HepG2 (cell line): ENCODE results near the gene UBXN1. TPM values are rescaled to one million over a fixed set of nuclear protein-coding genes. Genes with fewer than 3 reads are reported as not detected.

ENCODE experiments used
- AGO2 ChIP-seq: fragments of 200-400 bp; formaldehyde crosslinking; optimal IDR thresholded peaks from 2 replicates; pipeline ENCODE3; 2017; ENCODE audit warnings: mild to moderate bottlenecking, low read depth, low read length, moderate library complexity
- BATF2 ChIP-seq: sonication (generic); formaldehyde crosslinking; IDR thresholded peaks from 2 replicates; pipeline ENCODE4 v1.8.0; 2022; ENCODE audit warnings: mild to moderate bottlenecking, missing genetic modification reagents, moderate library complexity
- FOXK2 ChIP-seq: fragments of 450-650 bp; IDR thresholded peaks from 2 replicates; pipeline ENCODE4 v1.6.1; 2016
- GTF3A ChIP-seq: sonication (generic); formaldehyde crosslinking; conservative IDR thresholded peaks from 2 replicates; pipeline ENCODE4 v1.4.0; 2020; ENCODE audit warnings: mild to moderate bottlenecking, missing genetic modification reagents
- IRF2 ChIP-seq: IDR thresholded peaks from 2 replicates; pipeline ENCODE4 v1.6.1; 2018; ENCODE audit warnings: missing genetic modification reagents, missing compliant biosample characterization
- KMT2A ChIP-seq: sonication (generic); formaldehyde crosslinking; IDR thresholded peaks from 2 replicates; pipeline ENCODE4 v1.4.0; 2020; ENCODE audit warnings: missing genetic modification reagents
- RARA ChIP-seq: IDR thresholded peaks from 2 replicates; pipeline ENCODE4 v1.6.1; 2016; ENCODE audit warnings: missing genetic modification reagents, missing compliant biosample characterization
- SCMH1 ChIP-seq: sonication (generic); formaldehyde crosslinking; IDR thresholded peaks from 2 replicates; pipeline ENCODE4 v1.9.0; 2021; ENCODE audit warnings: missing genetic modification reagents, mild to moderate bottlenecking, borderline replicate concordance
- SMC3 ChIP-seq: IDR thresholded peaks from 2 replicates; pipeline ENCODE4 v1.6.1; 2011; ENCODE audit warnings: low read length, improper control_type of control experiment
- STAT5B ChIP-seq: sonication (generic); formaldehyde crosslinking; IDR thresholded peaks from 2 replicates; pipeline ENCODE4 v1.4.0; 2020; ENCODE audit warnings: missing genetic modification reagents
- TGIF2 ChIP-seq: IDR thresholded peaks from 2 replicates; pipeline ENCODE4 v1.6.1; 2016; ENCODE audit warnings: control low read depth, missing compliant biosample characterization
- ZBTB1 ChIP-seq: sonication (generic); formaldehyde crosslinking; IDR thresholded peaks from 2 replicates; pipeline ENCODE4 v1.4.0; 2020; ENCODE audit warnings: missing genetic modification reagents, borderline replicate concordance
- ZNF709 ChIP-seq: sonication (generic); formaldehyde crosslinking; IDR thresholded peaks from 2 replicates; pipeline ENCODE4 v1.5.0; 2020; ENCODE audit warnings: mild to moderate bottlenecking, missing genetic modification reagents
- ZNF766 ChIP-seq: sonication (generic); formaldehyde crosslinking; IDR thresholded peaks from 2 replicates; pipeline ENCODE4 v1.5.0; 2020; ENCODE audit warnings: missing genetic modification reagents, borderline replicate concordance
- ZSCAN12 ChIP-seq: sonication (generic); formaldehyde crosslinking; IDR thresholded peaks from 2 replicates; pipeline ENCODE4 v1.9.0; 2021; ENCODE audit warnings: mild to moderate bottlenecking, missing genetic modification reagents
- ZSCAN30 ChIP-seq: sonication (generic); formaldehyde crosslinking; IDR thresholded peaks from 2 replicates; pipeline ENCODE4 v1.5.0; 2020; ENCODE audit warnings: mild to moderate bottlenecking, missing genetic modification reagents
- ZUFSP ChIP-seq: sonication (generic); formaldehyde crosslinking; IDR thresholded peaks from 2 replicates; pipeline ENCODE4 v1.9.0; 2021; ENCODE audit warnings: missing genetic modification reagents, mild to moderate bottlenecking, borderline replicate concordance
- polyA plus RNA-seq, 8 experiments: library from polyadenylated mRNA; depleted of rRNA in 3 of 8; stranded (reverse) in 7 of 8; unstranded in 1 of 8; fragments of >200 nt; fragmentation: Illumina TruSeq in 4 of 8; extraction: Trizol in 4 of 8; gene quantifications; 2 replicates each; pipeline versions ENCODE4 v1.2.1 to v1.2.3, GENCODE V29; 2011 to 2016; ENCODE audit warnings: low read depth in 4 of 8, missing spikeins in 1 of 8, mixed read lengths in 1 of 8; ENCODE audit not compliant: insufficient read depth in 1 of 8
- total RNA-seq, 5 experiments: library from RNA; depleted of rRNA; stranded (reverse); fragments of >200 nt; fragmentation: Illumina TruSeq; extraction: Trizol; gene quantifications; 2 replicates each; pipeline ENCODE4 v1.2.3, GENCODE V29; 2016; ENCODE audit warnings: low read depth in 1 of 5
- TF ChIP-seq, protein P1 (sequence below): sonication (generic); formaldehyde crosslinking; IDR thresholded peaks from 2 replicates; pipeline ENCODE4 v1.4.0; 2020; ENCODE audit warnings: missing genetic modification reagents, mild to moderate bottlenecking, borderline replicate concordance
- TF ChIP-seq, protein P2 (sequence below): sonication (generic); formaldehyde crosslinking; IDR thresholded peaks from 2 replicates; pipeline ENCODE4 v1.4.0; 2020; ENCODE audit warnings: mild to moderate bottlenecking, missing genetic modification reagents
- TF ChIP-seq, protein P3 (sequence below): sonication (generic); formaldehyde crosslinking; IDR thresholded peaks from 2 replicates; pipeline ENCODE4 v1.4.0; 2020; ENCODE audit warnings: missing genetic modification reagents

The UBXN1 gene
- total and polyA plus RNA-seq, 2 of the 13 experiments (the other 11 are each of a cell fraction or from before 2014, with no cell fraction given): 47.5 to 52.4 TPM

GRCh38 chr11:62665599-62666258 is 13.1 kb downstream of the UBXN1 start (continued):
- no peak for TF ChIP-seq ZUFSP (CRISPR knock-in tag)
- 0 out of 2 replicates have a peak, but pooled peaks have one; percentile 29 for TF ChIP-seq ZNF709 (CRISPR knock-in tag)
- TF ChIP-seq IRF2 (CRISPR knock-in tag): no peak
- TF ChIP-seq TGIF2 (CRISPR knock-in tag): no peak
- no peak for TF ChIP-seq ZNF766 (CRISPR knock-in tag)
- TF ChIP-seq ZBTB1 (CRISPR knock-in tag): no peak
- peak; percentile 23; the same call in 1 of the 2 replicates for TF ChIP-seq KMT2A (CRISPR knock-in tag)
- TF ChIP-seq AGO2: no peak
- TF ChIP-seq ZSCAN30: no peak; the same call in 1 of the 2 replicates
- TF ChIP-seq, protein P1, sequence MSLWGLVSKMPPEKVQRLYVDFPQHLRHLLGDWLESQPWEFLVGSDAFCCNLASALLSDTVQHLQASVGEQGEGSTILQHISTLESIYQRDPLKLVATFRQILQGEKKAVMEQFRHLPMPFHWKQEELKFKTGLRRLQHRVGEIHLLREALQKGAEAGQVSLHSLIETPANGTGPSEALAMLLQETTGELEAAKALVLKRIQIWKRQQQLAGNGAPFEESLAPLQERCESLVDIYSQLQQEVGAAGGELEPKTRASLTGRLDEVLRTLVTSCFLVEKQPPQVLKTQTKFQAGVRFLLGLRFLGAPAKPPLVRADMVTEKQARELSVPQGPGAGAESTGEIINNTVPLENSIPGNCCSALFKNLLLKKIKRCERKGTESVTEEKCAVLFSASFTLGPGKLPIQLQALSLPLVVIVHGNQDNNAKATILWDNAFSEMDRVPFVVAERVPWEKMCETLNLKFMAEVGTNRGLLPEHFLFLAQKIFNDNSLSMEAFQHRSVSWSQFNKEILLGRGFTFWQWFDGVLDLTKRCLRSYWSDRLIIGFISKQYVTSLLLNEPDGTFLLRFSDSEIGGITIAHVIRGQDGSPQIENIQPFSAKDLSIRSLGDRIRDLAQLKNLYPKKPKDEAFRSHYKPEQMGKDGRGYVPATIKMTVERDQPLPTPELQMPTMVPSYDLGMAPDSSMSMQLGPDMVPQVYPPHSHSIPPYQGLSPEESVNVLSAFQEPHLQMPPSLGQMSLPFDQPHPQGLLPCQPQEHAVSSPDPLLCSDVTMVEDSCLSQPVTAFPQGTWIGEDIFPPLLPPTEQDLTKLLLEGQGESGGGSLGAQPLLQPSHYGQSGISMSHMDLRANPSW (CRISPR knock-in tag): no peak
- TF ChIP-seq, protein P2, sequence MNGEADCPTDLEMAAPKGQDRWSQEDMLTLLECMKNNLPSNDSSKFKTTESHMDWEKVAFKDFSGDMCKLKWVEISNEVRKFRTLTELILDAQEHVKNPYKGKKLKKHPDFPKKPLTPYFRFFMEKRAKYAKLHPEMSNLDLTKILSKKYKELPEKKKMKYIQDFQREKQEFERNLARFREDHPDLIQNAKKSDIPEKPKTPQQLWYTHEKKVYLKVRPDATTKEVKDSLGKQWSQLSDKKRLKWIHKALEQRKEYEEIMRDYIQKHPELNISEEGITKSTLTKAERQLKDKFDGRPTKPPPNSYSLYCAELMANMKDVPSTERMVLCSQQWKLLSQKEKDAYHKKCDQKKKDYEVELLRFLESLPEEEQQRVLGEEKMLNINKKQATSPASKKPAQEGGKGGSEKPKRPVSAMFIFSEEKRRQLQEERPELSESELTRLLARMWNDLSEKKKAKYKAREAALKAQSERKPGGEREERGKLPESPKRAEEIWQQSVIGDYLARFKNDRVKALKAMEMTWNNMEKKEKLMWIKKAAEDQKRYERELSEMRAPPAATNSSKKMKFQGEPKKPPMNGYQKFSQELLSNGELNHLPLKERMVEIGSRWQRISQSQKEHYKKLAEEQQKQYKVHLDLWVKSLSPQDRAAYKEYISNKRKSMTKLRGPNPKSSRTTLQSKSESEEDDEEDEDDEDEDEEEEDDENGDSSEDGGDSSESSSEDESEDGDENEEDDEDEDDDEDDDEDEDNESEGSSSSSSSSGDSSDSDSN: peak; percentile 33; the same call in 1 of the 2 replicates
- TF ChIP-seq, protein P3, sequence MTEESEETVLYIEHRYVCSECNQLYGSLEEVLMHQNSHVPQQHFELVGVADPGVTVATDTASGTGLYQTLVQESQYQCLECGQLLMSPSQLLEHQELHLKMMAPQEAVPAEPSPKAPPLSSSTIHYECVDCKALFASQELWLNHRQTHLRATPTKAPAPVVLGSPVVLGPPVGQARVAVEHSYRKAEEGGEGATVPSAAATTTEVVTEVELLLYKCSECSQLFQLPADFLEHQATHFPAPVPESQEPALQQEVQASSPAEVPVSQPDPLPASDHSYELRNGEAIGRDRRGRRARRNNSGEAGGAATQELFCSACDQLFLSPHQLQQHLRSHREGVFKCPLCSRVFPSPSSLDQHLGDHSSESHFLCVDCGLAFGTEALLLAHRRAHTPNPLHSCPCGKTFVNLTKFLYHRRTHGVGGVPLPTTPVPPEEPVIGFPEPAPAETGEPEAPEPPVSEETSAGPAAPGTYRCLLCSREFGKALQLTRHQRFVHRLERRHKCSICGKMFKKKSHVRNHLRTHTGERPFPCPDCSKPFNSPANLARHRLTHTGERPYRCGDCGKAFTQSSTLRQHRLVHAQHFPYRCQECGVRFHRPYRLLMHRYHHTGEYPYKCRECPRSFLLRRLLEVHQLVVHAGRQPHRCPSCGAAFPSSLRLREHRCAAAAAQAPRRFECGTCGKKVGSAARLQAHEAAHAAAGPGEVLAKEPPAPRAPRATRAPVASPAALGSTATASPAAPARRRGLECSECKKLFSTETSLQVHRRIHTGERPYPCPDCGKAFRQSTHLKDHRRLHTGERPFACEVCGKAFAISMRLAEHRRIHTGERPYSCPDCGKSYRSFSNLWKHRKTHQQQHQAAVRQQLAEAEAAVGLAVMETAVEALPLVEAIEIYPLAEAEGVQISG (CRISPR knock-in tag): no peak
- TF ChIP-seq FOXK2: no peak
- no peak; the same call in 1 of the 2 replicates for TF ChIP-seq GTF3A (CRISPR knock-in tag)
- TF ChIP-seq SMC3: no peak
- TF ChIP-seq RARA (CRISPR knock-in tag): 0 out of 2 replicates have a peak, but pooled peaks have one; percentile 11
- TF ChIP-seq SCMH1 (CRISPR knock-in tag): no peak
- TF ChIP-seq BATF2 (CRISPR knock-in tag): no peak
- TF ChIP-seq STAT5B (CRISPR knock-in tag): no peak
- no peak for TF ChIP-seq ZSCAN12 (CRISPR knock-in tag)
